ENCODE results near the gene CREBRF.

The CREBRF gene

DNA sequence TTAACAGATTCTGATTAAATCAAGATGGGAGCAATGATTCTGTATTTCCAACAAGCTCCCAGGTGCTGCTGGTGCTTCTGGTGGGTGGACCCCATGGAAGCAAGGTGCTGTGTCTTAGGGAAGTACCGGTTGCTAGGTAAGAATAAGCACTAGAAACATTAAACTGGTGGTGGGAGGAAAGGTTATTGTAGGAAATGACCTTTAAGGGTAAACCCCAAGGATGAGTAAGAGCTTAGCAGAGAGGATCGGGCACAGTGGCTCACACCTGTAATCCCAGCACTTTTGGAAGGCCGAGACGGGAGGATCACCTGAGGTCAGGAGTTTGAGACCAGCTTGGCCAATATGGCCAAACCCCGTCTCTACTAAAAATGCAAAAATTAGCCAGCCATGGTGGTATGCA, 16.2 kb upstream of the CREBRF start:
- DNase-seq (no peak), ATAC-seq (ENCODE audit: insufficient read depth, low read depth) (no peak)
- no peak overlapping the region for H3K4me2 ChIP-seq (ENCODE audit: insufficient read depth, low read length)
- H4K20me1 ChIP-seq (ENCODE audit: insufficient read depth, low read length), result no peaks in the 10 kb centered on the region
- H3K27me3 ChIP-seq (ENCODE audit: insufficient read depth, low read length, poor library complexity), result no peaks in the 10 kb centered on the region
- H3K4me1 ChIP-seq (ENCODE audit: insufficient read depth, low read length), result peaks cover 5% of the 10 kb centered on the region
- H2AFZ ChIP-seq (ENCODE audit: low read depth, low read length), result no peak overlapping the region
- H3K36me3 ChIP-seq (ENCODE audit: insufficient read depth, low read length), result peaks cover 16% of the 10 kb centered on the region
- H3K9me3 ChIP-seq (ENCODE audit: insufficient read depth, low read length, severe bottlenecking), result no peaks in the 10 kb centered on the region
- no peaks in the 10 kb centered on the region for H3K79me2 ChIP-seq (ENCODE audit: insufficient read depth, low read length)
- no peak overlapping the region for H3K9ac ChIP-seq (ENCODE audit: low read depth, low read length)
- no peak overlapping the region for H3K27ac ChIP-seq (ENCODE audit: low read length)
- no peak for TF ChIP-seq EZH2 (IDR thresholded peaks at IDR 0.05; ENCODE audit: borderline replicate concordance, low read depth, low read length, severe bottlenecking)
- TF ChIP-seq, protein P1, sequence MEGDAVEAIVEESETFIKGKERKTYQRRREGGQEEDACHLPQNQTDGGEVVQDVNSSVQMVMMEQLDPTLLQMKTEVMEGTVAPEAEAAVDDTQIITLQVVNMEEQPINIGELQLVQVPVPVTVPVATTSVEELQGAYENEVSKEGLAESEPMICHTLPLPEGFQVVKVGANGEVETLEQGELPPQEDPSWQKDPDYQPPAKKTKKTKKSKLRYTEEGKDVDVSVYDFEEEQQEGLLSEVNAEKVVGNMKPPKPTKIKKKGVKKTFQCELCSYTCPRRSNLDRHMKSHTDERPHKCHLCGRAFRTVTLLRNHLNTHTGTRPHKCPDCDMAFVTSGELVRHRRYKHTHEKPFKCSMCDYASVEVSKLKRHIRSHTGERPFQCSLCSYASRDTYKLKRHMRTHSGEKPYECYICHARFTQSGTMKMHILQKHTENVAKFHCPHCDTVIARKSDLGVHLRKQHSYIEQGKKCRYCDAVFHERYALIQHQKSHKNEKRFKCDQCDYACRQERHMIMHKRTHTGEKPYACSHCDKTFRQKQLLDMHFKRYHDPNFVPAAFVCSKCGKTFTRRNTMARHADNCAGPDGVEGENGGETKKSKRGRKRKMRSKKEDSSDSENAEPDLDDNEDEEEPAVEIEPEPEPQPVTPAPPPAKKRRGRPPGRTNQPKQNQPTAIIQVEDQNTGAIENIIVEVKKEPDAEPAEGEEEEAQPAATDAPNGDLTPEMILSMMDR (IDR thresholded peaks at IDR 0.05; ENCODE audit: borderline replicate concordance, extremely low read depth, low read length, poor library complexity, severe bottlenecking), result no peak
- no peak overlapping the region for H3K4me3 ChIP-seq (ENCODE audit: low read depth in 1 of 2, low read length in 2 of 2)

- ATAC-seq (ENCODE audit: insufficient read depth, low read depth) (no peak), DNase-seq (no peak)
- Histone ChIP-seq H3K9ac (ENCODE audit: low read depth, low read length) (no peak overlapping the region), H4K20me1 (ENCODE audit: insufficient read depth, low read length) (no peaks in the 10 kb centered on the region), H3K4me1 (ENCODE audit: insufficient read depth, low read length) (no peaks in the 10 kb centered on the region), H3K79me2 (ENCODE audit: insufficient read depth, low read length) (no peaks in the 10 kb centered on the region), H3K36me3 (ENCODE audit: insufficient read depth, low read length) (no peaks in the 10 kb centered on the region), H3K27me3 (ENCODE audit: insufficient read depth, low read length, poor library complexity) (no peaks in the 10 kb centered on the region), H3K4me2 (ENCODE audit: insufficient read depth, low read length) (no peak overlapping the region), H3K27ac (ENCODE audit: low read length) (no peak overlapping the region), H3K4me3 (ENCODE audit: low read depth in 1 of 2, low read length in 2 of 2) (no peak overlapping the region), H2AFZ (ENCODE audit: low read depth, low read length) (no peak overlapping the region), H3K9me3 (ENCODE audit: insufficient read depth, low read length, severe bottlenecking) (no peaks in the 10 kb centered on the region)
- TF ChIP-seq, protein P1 (IDR thresholded peaks at IDR 0.05; ENCODE audit: borderline replicate concordance, extremely low read depth, low read length, poor library complexity, severe bottlenecking), result no peak
- TF ChIP-seq EZH2 (IDR thresholded peaks at IDR 0.05; ENCODE audit: borderline replicate concordance, low read depth, low read length, severe bottlenecking), result no peak
These were observed 14.0 kb upstream of the CREBRF start for GRCh38 chr5:173041881-173042762.

GRCh38 chr5:173042763-173043107, 13.4 kb upstream of the CREBRF start:
- no peak overlapping the region for H3K27ac ChIP-seq (ENCODE audit: low read length)
- TF ChIP-seq EZH2 (IDR thresholded peaks at IDR 0.05; ENCODE audit: borderline replicate concordance, low read depth, low read length, severe bottlenecking), result no peak
- TF ChIP-seq, protein P1 (IDR thresholded peaks at IDR 0.05; ENCODE audit: borderline replicate concordance, extremely low read depth, low read length, poor library complexity, severe bottlenecking), result no peak
- no peak for ATAC-seq (ENCODE audit: insufficient read depth, low read depth)

More at GRCh38 chr5:173042763-173043107, 13.4 kb upstream of the CREBRF start:
- H3K79me2 ChIP-seq (ENCODE audit: insufficient read depth, low read length), result no peaks in the 10 kb centered on the region
- no peak for DNase-seq
- H3K36me3 ChIP-seq (ENCODE audit: insufficient read depth, low read length), result no peaks in the 10 kb centered on the region
- no peaks in the 10 kb centered on the region for H3K27me3 ChIP-seq (ENCODE audit: insufficient read depth, low read length, poor library complexity)
- H3K4me2 ChIP-seq (ENCODE audit: insufficient read depth, low read length), result no peak overlapping the region
- no peaks in the 10 kb centered on the region for H3K9me3 ChIP-seq (ENCODE audit: insufficient read depth, low read length, severe bottlenecking)
- no peak overlapping the region for H3K4me3 ChIP-seq (ENCODE audit: low read depth in 1 of 2, low read length in 2 of 2)
- no peaks in the 10 kb centered on the region for H3K4me1 ChIP-seq (ENCODE audit: insufficient read depth, low read length)
- H2AFZ ChIP-seq (ENCODE audit: low read depth, low read length), result no peak overlapping the region
- H3K9ac ChIP-seq (ENCODE audit: low read depth, low read length), result no peak overlapping the region
- no peaks in the 10 kb centered on the region for H4K20me1 ChIP-seq (ENCODE audit: insufficient read depth, low read length)
